ENCODE results near the gene AHNAK. TPM values are rescaled to one million over a fixed set of nuclear protein-coding genes. Genes with fewer than 3 reads are reported as not detected.
"Not testable (repeated sequence)": the region's sequence is repeated elsewhere in the genome, so short reads cannot be mapped to it uniquely, and the experiment has no call there.

Gene AHNAK
- total and polyA plus RNA-seq, 2 experiments from 2014 or later = 167 to 548 TPM

DNA sequence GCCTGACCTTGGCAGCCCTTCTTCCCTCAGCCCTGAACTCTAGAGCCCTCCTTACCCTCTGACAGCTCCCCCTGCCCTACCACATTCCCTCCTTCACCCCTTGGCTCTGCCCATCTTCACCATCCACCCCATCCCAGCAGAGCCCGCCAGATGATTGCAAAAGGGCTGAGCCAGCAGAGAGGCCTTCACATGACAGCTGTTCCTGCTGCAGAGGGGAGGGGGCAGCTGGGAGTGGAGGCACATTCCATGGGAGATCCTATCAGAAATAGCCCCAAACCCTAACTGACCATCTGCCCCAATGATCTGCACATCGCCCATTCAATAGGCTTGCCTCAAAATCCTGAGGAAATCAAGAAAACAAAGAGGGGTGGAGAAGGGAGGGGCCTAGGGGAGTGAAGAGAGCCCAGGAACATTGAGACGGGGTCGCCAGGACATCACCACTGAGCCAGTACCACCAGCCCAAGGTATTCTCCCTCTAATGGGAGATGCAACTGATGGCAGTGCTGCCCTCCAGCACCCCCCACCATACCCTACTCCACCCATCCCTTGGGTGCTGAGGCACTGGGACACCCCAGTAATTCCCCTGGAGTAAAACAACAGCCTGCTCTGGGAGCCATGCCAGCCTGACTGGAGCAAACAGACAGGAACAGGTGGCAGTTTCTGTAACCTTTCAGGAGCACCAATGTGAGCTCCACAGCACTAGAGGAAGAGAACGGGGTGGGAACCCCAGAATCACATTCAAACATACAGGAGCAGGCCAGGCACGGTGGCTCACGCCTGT, 8.0 kb upstream of the AHNAK start:
- in situ Hi-C loops (cut with MboI) = loop anchor here (10.0 kb wide), 1 partner anchor 160 kb away; no protein-coding TSS in a partner anchor
- WGBS, 2 experiments (ENCODE audit: low coverage in 1 of 2, low lambda C conversion rate in 2 of 2, missing lambda C conversion rate in 2 of 2) = 50 to 54% methylated on average over 7 of the region's 7 CpGs
- H3K4me1 ChIP-seq (ENCODE audit: insufficient read depth) = peaks cover 50% of the 10 kb centered on the region

GRCh38 chr11:62553839-62554361, 7.3 kb upstream of the AHNAK start:
- H3K9ac ChIP-seq = peak overlapping the region; percentile 81
- TF ChIP-seq EZH2phosphoT487 (IDR thresholded peaks at IDR 0.05; ENCODE audit: insufficient read depth, low read depth) (no peak), EZH2 (IDR thresholded peaks at IDR 0.05; ENCODE audit: insufficient read depth, poor library complexity, severe bottlenecking) (no peak)
- peak overlapping the region; percentile 90 for H3K27ac ChIP-seq
- H3F3A ChIP-seq (ENCODE audit: insufficient read depth) = peaks cover 57% of the 10 kb centered on the region
- no peaks in the 10 kb centered on the region for H4K20me1 ChIP-seq (ENCODE audit: insufficient read depth)
- peak; percentile 97 for DNase-seq
- in situ Hi-C loops (cut with MboI) = loop anchor here (10.0 kb wide), 1 partner anchor 159 kb away; no protein-coding TSS in a partner anchor
- H3K4me3 ChIP-seq = peak overlapping the region; percentile 72
- no peaks in the 10 kb centered on the region for H3K27me3 ChIP-seq (replicated peaks; ENCODE audit: insufficient read depth)
- peaks cover 50% of the 10 kb centered on the region for H3K4me1 ChIP-seq (ENCODE audit: insufficient read depth)
- 6 to 7% methylated on average over 8 of the region's 8 CpGs for WGBS, 2 experiments (ENCODE audit: low coverage in 1 of 2, low lambda C conversion rate in 2 of 2, missing lambda C conversion rate in 2 of 2)
- no peaks in the 10 kb centered on the region for H3K9me2 ChIP-seq (ENCODE audit: insufficient read depth)
- 0 out of 2 replicates have a peak, but pooled peaks cover 3% of the 10 kb centered on the region for H3K36me3 ChIP-seq (ENCODE audit: low read depth)
- peaks cover 54% of the 10 kb centered on the region for H3K79me2 ChIP-seq (ENCODE audit: insufficient read depth)
- peak overlapping the region; percentile 62 for H2AFZ ChIP-seq
- H3K9me3 ChIP-seq (ENCODE audit: low read depth) = no peaks in the 10 kb centered on the region
- H3K4me2 ChIP-seq (ENCODE audit: unreplicated experiment) = peak overlapping the region; percentile 95

More for the DNA sequence above, 8.0 kb upstream of the AHNAK start:
- H3K9me2 ChIP-seq (ENCODE audit: insufficient read depth) = no peaks in the 10 kb centered on the region
- H3K4me2 ChIP-seq (ENCODE audit: unreplicated experiment) = peak overlapping the region; percentile 95
- H3K79me2 ChIP-seq (ENCODE audit: insufficient read depth) = peaks cover 59% of the 10 kb centered on the region
- H3K27ac ChIP-seq = peak overlapping the region; percentile 90
- H3F3A ChIP-seq (ENCODE audit: insufficient read depth) = peaks cover 62% of the 10 kb centered on the region
- H3K4me3 ChIP-seq = peak overlapping the region; percentile 72
- H3K9me3 ChIP-seq (ENCODE audit: low read depth) = no peaks in the 10 kb centered on the region
- H3K9ac ChIP-seq = peak overlapping the region; percentile 81
- H4K20me1 ChIP-seq (ENCODE audit: insufficient read depth) = no peaks in the 10 kb centered on the region
- no peak for TF ChIP-seq EZH2phosphoT487 (IDR thresholded peaks at IDR 0.05; ENCODE audit: insufficient read depth, low read depth)
- TF ChIP-seq EZH2 (IDR thresholded peaks at IDR 0.05; ENCODE audit: insufficient read depth, poor library complexity, severe bottlenecking) = no peak
- H3K36me3 ChIP-seq (ENCODE audit: low read depth) = peaks cover 10% of the 10 kb centered on the region
- DNase-seq = no peak
- no peak overlapping the region for H2AFZ ChIP-seq
- no peaks in the 10 kb centered on the region for H3K27me3 ChIP-seq (replicated peaks; ENCODE audit: insufficient read depth)

- in situ Hi-C loops (cut with MboI) = loop anchor here (10.0 kb wide), 1 partner anchor 158 kb away; no protein-coding TSS in a partner anchor
- Histone ChIP-seq H2AFZ (peak overlapping the region; percentile 62), H3K36me3 (ENCODE audit: low read depth) (no peaks in the 10 kb centered on the region), H3K4me1 (ENCODE audit: insufficient read depth) (peaks cover 50% of the 10 kb centered on the region), H3K27ac (peak overlapping the region; percentile 90), H3K9me3 (ENCODE audit: low read depth) (no peaks in the 10 kb centered on the region), H3K9ac (peak overlapping the region; percentile 81), H3K4me2 (ENCODE audit: unreplicated experiment) (peak overlapping the region; percentile 95), H4K20me1 (ENCODE audit: insufficient read depth) (no peaks in the 10 kb centered on the region), H3K27me3 (replicated peaks; ENCODE audit: insufficient read depth) (no peaks in the 10 kb centered on the region), H3K4me3 (peak overlapping the region; percentile 72), H3K9me2 (ENCODE audit: insufficient read depth) (no peaks in the 10 kb centered on the region), H3F3A (ENCODE audit: insufficient read depth) (peaks cover 57% of the 10 kb centered on the region), H3K79me2 (ENCODE audit: insufficient read depth) (peaks cover 54% of the 10 kb centered on the region)
- 0 to 1% methylated on average over 13 to 15 of the region's 15 CpGs for WGBS, 2 experiments (ENCODE audit: low coverage in 1 of 2, low lambda C conversion rate in 2 of 2, missing lambda C conversion rate in 2 of 2)
- DNase-seq = peak; percentile 98
- TF ChIP-seq EZH2 (IDR thresholded peaks at IDR 0.05; ENCODE audit: insufficient read depth, poor library complexity, severe bottlenecking) (no peak), EZH2phosphoT487 (IDR thresholded peaks at IDR 0.05; ENCODE audit: insufficient read depth, low read depth) (no peak)
Observed at GRCh38 chr11:62553080-62553838, 6.7 kb upstream of the AHNAK start.

GRCh38 chr11:62552485-62553079, 6.0 kb upstream of the AHNAK start:
- Histone ChIP-seq H2AFZ (peak overlapping the region; percentile 62), H3K27me3 (replicated peaks; ENCODE audit: insufficient read depth) (no peaks in the 10 kb centered on the region), H3F3A (ENCODE audit: insufficient read depth) (peaks cover 53% of the 10 kb centered on the region), H3K36me3 (ENCODE audit: low read depth) (no peaks in the 10 kb centered on the region), H3K27ac (peak overlapping the region; percentile 90), H3K4me3 (peak overlapping the region; percentile 72), H3K4me1 (ENCODE audit: insufficient read depth) (peaks cover 56% of the 10 kb centered on the region), H3K9me2 (ENCODE audit: insufficient read depth) (no peaks in the 10 kb centered on the region), H3K4me2 (ENCODE audit: unreplicated experiment) (peak overlapping the region; percentile 95), H4K20me1 (ENCODE audit: insufficient read depth) (no peaks in the 10 kb centered on the region), H3K9me3 (ENCODE audit: low read depth) (no peaks in the 10 kb centered on the region), H3K79me2 (ENCODE audit: insufficient read depth) (peaks cover 54% of the 10 kb centered on the region), H3K9ac (peak overlapping the region; percentile 81)
- TF ChIP-seq EZH2phosphoT487 (IDR thresholded peaks at IDR 0.05; ENCODE audit: insufficient read depth, low read depth) (no peak), EZH2 (IDR thresholded peaks at IDR 0.05; ENCODE audit: insufficient read depth, poor library complexity, severe bottlenecking) (no peak)
- in situ Hi-C loops (cut with MboI) = loop anchor here (10.0 kb wide), 1 partner anchor 158 kb away; no protein-coding TSS in a partner anchor
- WGBS, 2 experiments (ENCODE audit: low coverage in 1 of 2, low lambda C conversion rate in 2 of 2, missing lambda C conversion rate in 2 of 2) = 1 to 4% methylated on average over 4 of the region's 4 CpGs
- peak; percentile 47 for DNase-seq

- in situ Hi-C loops (cut with MboI) = loop anchor here (10.0 kb wide), 1 partner anchor 156 kb away; no protein-coding TSS in a partner anchor
- not testable (repeated sequence) for H3K27me3 ChIP-seq (replicated peaks; ENCODE audit: insufficient read depth); H3K27ac ChIP-seq; H3K9ac ChIP-seq; H4K20me1 ChIP-seq (ENCODE audit: insufficient read depth); DNase-seq; H3K9me2 ChIP-seq (ENCODE audit: insufficient read depth); H3K36me3 ChIP-seq (ENCODE audit: low read depth); H3K4me3 ChIP-seq; H3K9me3 ChIP-seq (ENCODE audit: low read depth); H2AFZ ChIP-seq; H3K4me2 ChIP-seq (ENCODE audit: unreplicated experiment)
- WGBS, 2 experiments (ENCODE audit: low coverage in 1 of 2, low lambda C conversion rate in 2 of 2, missing lambda C conversion rate in 2 of 2) = 97 to 98% methylated on average over 2 of the region's 2 CpGs
- Histone ChIP-seq H3F3A (ENCODE audit: insufficient read depth) (peaks cover 38% of the 10 kb centered on the region), H3K4me1 (ENCODE audit: insufficient read depth) (peaks cover 39% of the 10 kb centered on the region), H3K79me2 (ENCODE audit: insufficient read depth) (peaks cover 68% of the 10 kb centered on the region)
Observed at GRCh38 chr11:62550478-62550877, 3.9 kb upstream of the AHNAK start.
